Pons (tissue), 1 donor: Measurements from ENCODE around the gene FAM124A.

Experiments
- DNase-seq: peaks from one replicate; pipeline ENCODE4 v3.0.0-alpha.2; 2016; ENCODE audit warnings: low spot score

FAM124A gene

DNA sequence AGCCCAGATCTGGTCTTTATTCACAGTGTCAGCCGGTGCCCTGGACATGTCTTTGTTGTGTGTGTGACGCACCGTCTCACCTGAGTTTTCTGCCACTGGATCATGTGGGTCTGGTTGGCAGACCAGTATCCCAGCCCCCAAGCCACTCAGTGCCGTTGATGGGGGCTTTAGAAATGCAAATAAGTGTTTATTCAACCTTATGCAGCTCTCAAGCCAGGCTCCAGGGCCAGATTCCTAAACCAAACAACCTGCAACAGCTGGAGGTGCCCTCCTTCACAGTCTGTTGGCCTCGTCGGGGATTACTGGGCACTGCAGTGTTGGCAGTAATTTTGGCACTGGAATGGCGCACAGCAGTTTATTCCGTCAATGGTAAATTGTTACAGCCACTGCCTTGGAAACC lies 21.6 kb downstream of the FAM124A start:
- DNase-seq, result no peak

DNA sequence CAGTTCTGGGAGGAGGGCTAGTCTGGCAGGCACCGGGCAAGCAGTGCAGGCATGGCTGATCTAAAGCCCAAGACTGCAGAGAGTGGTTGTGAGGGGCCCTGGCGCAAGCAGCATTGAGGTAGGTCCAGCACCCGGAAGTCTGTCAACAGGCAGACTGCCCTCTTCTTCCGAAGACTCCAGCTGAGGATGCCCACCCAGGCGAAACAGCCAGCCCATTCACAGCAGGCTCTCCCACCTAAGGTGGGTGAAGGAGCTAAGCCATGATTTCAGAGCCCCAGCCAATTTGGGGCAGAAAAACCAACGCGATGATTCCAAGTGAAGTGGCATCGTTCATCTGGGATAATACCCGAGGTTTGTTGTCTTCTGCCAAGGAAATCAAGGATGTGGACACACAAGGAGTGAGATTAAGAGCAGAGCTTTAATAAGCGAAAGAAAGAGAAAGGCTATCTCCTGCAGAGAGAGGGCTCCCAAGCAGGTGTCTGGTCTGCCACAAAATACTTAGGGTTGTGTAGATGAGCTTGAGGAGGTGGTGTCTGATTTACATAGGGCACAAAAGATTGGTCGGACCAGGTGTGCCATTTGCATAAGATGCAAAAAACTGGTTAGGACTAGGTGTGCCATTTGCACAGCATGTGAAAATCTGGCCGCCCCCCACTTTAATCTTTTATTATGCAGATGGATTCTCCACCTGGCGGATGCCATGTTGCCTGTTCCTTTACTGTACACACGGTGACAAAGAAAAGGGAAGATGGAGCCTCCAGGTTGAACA lies 22.6 kb downstream of the FAM124A start:
- no peak for DNase-seq

DNA sequence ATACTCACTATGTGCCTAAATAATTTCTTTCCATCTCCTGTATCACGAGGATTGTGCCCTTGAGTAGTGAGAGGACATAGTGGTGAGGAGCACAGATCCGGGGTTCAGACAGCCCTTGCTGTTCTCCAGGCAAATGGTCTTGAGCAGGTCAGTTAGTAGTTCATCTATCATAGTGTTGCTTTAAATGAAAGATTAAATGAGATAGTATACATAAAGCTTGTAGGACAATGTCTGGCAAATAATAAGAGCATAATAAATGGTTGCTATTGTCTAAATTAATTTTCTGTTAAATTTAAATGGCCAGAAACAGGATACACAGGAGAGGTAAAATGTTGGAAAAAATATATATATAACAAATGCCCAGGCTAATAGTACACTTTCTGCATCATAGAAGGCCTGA lies 23.4 kb downstream of the FAM124A start:
- DNase-seq, result no peak

DNA sequence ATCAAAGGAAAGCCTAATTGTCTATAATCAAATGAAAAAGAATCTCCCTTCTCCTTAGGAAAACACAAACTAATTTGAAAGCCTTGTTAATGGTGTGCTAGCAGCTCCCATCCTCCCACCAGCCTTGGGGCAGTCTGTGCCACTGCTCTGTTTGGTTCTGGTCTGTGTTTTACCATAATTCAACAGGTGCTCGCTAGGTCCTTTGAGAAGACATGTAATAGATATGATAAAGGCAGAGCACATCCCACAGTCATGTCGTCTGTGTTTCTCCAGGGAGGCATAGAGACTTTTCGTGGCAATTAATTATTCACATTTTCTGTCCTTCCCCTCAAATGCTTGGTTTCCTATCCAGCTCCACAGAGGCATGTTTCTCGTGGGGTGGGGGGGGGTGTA lies 23.8 kb downstream of the FAM124A start:
- no peak for DNase-seq

DNA sequence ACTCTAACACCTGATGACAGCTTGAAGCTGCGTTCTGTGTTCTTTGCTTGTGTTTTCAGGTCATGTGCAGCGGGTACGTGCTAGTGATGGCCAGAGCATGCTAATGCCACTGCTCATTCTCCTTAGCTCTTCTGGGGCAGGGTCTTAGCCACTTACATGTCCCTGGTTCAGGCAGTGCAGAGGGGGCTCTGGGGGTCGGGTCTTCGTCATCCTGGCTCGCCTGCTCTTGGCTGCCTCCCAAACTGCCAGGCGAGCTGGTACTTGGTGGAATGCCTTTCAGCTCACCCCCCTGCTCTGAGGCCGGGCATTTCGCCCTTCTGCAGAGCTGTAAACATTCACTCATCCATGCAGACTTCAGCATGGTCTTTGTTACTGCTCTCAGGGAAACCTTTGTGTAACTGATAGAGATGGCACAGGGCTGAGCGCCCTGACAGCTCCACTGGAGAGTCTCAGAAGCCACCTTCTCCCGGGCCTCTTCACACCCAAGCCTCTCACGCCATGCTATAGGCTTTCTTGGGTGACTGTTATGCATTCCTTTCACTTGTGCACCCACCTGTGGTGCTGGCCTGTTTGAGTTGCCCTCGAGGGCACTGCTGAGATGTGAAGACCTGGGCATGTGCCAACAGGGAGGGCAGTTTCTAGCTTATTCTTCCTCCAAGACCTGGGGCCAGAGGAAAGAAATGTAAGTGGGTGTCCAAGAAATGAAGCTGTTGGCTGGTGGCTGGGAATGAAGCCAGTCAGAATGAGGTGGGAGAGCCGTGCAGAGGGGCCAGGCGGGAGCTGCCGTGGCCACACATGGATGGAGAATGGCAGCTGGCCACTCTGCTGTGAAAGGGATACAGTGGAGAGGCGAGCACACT lies 24.4 kb downstream of the FAM124A start:
- peak; percentile 99 for DNase-seq

DNA sequence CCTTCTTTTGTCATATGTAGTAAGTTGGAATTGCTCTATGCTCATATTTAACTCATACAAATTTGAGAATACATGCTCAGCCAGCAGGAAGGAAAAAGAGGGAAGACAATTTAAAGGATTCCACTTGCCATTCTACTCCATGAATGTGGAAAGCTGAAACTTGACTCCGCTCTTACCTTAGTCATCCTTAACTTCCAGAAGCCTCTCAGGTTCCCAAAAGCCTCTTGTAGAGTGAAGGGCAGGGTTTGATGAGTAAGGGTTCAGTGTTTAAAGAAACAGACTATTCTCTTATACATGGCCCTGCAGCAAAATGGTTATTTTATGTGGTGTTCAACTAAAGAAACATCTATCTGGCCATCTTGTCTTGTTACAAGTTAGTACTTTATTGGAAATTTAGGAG lies 27.1 kb downstream of the FAM124A start:
- no peak for DNase-seq

DNA sequence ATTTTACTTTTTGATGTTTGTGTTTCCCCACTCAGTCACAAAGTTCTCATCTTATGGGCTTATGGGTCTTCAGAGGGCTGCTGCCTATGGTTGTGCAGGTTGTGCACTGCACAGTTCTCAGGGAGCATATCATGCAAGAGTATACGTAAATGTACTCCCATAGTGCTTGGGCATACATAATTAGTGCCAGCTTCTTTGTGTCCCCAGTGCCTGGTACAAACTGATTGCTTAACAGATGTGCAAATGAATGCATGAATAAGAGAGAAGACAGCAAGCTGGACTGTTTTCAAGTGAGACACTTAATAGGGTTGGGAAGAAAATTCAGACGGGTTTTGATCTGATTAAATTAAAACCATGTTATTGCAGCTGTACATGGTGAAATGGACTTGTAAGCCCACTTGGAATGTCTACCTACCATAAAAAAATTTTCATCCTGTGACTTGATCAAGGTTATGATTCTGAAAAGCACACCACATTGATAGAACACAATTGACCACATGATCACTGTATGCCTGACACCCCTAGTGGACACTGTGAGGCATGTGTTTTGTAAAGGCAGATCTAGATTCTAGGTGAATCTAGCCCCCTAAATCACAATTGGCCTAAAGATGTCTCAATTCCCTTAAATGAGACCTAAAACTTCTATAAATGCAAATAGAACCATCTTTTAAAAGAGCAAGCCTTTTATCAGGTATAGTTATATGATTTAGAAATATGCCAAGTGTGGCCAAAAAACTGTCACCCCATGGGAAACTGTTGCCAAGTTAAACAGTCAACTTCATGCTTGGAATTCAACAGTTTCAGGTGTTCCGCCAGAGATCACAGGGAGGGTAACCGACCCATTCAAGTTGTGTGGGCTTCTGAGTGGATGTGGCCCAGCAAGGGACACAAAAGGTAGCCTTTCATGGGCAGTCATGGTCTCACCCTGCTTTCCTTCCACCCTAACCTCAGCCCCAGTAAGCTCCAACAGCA lies 27.9 kb downstream of the FAM124A start:
- DNase-seq, result peak; percentile 96

DNA sequence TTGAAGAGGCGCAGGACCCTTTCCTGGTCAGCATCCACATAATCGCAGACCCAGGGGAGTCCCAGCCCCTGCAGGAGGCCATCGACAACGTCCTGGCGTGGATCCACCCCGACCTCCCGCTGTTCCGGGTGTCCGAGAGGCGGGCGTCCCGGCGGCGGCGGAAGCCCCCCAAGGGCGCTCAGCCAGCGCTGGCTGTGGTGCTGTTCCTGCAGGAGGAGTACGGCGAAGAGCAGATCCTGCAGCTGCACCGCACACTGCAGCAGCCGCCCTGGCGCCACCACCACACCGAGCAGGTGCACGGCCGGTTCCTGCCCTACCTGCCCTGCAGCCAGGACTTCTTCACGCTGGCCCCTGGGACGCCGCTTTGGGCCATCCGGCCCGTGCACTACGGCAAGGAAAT lies 29.3 kb downstream of the FAM124A start:
- no peak for DNase-seq

DNA sequence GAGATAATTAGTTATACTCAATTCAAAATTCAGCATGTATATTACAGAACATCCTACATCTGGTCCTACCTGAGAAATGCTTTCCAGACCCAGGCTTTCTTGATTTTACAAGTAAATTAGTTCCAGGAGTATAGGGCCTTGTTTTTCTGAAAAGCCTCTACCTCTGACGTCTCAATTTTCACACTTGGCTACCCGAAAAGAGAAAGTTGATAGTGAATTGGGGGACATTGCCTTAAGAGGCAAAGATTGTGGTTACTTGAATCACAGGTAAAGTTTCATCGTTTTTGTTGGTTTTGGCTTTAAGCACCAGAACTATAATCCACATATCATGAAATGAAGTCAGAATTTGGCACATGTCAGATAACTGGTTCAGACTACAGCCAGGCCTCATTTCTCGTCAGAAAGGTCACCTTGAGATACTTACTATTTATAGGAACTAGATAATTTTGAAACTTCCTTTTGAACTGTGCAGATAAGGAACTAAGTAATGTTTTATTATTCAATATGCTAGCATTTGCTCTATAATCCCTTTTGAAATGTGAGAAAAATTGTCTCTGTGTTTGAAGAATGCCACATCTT lies 30.8 kb downstream of the FAM124A start:
- DNase-seq, result no peak

DNA sequence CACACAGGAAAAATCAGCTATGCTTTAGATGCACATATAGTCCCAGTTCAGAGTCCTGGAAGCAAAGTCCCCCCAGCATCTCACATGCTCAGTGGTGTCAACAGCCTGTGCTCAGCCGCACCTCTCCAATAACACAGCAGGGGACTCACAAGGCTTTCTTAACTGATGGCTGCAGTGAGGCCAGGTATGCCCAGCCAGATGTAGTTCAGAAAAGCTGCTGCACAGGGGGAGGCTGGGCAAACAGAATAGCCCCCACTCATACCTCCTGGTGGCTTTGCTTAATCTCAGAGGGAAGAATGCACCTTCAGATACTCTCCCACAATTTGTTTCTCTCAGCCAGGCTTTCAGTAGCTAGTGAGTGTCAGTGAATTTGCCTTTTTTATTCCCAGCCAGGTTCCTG lies 33.4 kb downstream of the FAM124A start:
- DNase-seq, result no peak

DNA sequence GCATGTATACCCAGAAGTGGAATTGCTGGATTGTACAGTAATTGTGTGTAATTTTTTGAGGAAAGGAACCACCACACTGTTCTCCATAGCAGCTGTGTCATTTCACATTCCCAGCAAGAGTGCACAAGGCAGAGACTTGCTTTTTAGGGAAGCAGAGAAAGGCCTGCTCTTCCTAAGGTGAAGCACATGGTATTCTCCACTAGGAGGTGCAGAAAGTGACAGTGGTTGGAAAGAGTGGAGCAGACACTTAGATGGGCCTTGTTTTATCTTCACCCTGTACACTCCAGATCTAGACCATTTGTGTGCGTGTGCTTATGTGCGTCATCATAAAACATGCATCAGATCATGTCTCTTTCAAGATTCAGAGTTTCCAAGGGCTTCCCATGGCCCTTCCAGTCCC lies 35.0 kb downstream of the FAM124A start:
- no peak for DNase-seq

DNA sequence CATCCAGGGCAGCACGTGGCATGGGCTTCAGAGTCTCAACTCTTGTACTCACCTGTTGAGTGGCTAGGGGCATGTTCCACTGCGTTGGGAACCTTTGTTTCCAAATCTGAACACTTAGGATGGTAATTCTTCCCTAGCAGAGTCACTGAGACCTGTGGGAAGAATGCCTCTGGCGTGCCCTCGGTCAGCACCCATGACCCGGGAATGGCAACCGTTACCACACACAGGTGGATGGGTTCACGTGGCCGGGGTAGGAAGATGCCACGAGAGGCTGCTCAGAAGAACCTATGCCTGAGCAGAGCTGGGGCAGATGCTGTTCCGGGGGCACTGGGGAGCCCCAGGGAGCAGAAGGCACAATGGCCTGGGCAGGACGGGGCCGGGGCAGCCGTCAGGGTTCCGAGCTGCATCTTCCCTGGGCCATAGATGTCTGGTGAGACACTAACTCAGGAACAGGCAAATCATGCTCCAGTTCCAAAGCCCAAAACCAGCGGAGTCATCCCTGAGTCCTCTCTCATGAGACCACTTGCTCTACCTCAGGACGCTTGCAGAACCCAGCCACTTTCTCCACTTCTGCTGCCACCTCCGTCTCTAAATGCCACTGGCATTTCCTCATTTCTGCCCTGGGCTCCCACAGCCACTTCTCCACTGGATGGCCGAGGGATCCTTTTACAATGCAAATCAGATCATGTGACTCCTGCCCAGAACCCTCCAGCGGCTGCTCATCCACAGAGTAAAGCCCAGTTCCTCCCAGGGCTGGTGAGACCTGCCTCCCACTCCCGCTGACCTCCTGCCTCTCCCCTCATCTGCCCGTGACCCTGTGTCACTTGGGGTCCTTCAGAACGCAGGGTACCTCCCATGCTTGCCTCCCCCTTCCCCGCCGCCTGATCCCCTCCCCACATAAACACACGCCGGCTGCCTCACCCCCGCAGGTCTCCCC lies 36.7 kb downstream of the FAM124A start:
- peak; percentile 62 for DNase-seq

DNA sequence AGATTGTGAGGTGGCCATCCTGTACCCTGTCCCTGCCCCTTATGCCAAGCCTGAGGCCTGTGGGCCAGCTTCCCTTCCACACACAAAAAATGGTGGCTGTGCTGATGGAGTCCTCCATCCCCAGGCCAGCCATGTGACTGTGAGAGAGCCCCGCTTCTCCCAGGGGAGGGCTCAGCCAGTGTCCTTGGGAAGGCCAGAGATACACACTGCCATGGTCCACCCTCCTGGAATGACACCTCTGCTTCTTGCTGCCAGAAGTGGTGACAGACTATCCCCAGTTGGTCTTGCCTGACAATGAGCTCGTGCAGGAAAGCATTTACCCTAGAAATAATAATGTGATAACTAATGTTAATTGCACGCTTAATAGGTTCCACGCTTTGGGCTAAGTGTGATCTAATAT lies 38.0 kb downstream of the FAM124A start:
- DNase-seq, result no peak

DNA sequence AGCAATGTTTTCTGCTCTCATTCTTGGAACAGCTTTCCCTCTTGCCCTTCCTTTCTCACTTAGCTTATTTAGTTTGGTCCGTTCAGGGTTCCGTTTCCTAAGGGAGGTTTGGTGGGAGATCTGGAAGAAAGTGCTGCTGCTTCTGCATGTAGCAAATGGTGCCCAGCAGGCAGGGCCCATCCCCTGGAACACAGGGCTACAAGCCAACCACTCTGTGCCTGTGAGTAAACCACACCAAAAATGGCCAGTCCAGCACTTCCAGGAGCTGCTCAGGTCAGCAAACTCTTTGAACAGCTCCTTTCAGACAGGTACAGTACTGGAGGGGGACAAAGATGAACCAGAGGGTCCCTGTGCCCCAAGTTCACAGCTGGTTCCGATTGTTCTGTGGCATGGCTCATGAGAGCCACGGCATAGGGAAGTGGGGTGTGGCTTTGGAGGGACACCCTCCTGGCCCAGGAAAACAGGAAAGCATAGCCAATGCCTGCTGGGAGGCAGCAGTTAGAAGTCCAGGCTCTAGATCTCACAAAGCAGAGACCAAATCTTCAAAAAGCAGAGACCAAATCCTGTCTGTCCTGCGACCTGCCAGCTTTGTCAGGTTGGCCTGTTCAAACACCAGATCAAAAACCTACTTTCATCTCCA lies 39.5 kb downstream of the FAM124A start:
- DNase-seq, result no peak

DNA sequence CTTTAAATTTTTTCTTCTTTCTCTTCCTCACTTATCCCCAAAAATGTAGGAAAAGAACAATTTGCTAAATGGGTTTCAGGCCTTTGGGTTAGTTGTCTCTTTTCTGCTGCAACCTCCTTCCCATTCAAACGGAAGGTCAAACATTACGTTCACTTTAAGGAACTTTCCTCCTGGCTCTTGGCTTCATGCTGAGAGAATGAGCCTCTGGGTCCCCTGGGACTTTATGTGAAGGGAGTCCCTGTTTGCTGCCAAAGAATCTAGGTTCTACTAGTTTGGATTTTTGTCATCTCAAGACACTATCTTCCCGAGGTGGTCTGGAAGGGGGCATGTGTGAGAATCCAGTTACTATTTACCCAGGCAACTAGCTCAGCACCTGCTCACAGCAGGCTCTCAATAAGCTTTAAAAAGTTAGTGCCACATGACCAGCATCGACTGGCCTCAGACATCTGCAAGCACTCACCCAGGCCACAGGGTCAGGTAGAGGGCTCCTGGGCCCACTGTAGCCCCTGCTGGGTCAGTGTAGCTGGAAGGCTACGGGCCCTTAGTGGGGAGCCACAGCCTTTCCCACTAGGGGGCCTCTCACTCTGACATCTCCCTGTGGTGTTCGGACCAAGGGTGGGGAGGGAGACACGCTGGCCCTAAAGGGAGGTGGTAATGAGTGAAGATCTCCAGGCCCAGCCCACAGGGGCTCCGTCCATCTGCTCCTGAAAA lies 40.5 kb downstream of the FAM124A start:
- no peak for DNase-seq

DNA sequence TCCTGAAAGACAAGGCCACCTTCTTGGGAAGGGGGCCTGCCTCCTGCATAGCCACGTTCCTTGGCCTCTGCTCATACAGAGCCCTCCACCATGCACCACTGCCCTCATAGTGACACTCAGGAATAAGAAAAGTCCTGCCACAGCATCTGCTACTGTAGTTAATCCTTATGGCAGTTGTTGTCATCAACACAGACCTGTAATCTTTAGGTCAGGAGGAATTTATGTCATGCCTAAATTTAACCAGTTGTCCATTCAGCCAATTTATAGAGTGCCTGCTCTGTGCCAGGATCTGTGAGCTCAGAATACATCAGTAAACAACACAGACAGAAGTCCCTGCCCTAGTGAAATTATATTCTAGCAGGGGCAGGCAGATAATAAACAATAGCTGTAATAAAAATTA lies 44.4 kb downstream of the FAM124A start:
- DNase-seq, result peak; percentile 87

DNA sequence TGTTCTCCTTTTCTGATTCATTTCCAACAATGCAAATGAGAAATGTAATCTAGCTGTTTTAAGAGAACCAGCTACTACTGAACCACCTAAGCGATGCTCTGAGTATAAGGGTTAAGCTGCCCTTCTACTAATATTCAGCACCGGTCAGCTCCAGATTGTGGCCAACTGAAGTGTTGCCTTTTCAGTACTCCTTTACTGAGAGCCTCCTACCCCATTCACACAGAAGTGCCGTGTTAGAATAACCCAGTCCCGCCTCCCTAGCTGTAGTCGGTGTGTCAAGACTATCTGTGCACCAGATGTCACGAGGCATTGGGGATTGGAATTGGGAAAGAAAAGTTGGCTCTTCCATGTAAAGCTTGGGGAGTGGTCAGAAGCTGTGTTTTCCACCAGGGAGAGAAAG lies 45.4 kb downstream of the FAM124A start:
- DNase-seq, result no peak

DNA sequence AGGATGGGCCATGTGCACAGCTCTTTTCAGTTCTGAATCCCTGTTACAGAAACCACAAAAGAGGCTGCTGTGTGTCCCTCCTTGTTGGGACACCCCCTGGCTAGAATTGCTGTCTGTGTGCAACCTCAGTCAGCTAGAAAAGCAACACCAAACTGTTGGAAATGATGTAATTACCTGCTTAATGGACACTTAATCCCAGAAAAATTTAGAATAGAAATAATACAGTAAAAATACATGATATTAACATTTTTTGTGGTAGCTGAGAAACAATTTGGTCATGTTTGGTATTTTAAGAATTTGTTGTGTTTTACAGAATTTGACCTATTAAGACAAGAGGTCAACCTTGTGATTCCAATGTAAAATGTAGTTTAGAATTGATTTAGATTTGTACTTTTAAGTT lies 46.8 kb downstream of the FAM124A start:
- DNase-seq, result no peak

DNA sequence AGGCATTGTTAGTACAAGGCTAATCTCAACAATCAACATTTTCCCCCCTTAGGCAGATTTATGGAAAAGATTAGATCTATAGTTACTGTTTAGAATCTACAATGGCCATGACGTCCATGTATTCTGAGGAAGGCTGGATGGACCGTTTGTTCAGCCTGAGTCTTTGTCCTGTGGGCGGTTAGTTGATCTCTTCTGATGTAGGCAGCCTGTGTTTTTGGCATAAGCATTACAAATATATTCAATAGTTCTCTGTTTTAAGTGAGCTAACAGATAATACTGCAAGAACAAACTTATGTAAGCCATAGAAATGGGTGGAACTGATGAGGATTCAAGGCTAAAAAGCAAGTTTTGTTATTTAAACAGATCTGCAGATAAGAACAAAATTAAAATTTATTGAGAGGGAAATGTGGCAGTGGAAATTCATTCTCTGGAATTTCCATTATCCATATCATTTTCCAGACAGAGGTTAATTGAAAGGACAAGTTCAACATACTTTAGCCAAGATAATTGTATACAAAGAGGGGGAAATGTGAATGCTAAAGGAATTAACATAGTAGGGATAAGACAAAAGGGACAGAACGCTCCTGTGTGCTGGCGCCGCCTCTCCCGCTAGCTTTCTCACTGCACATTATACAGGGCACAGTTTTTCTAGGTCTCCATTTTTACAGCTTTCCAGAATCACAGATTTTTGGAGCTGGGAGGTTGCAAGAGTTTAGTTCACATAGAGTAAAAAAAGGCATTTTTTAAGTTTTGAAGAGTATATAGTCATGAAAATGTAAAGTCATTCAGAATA lies 48.6 kb downstream of the FAM124A start:
- peak; percentile 65 for DNase-seq
